AG10803 (cell line): ENCODE data around the gene KSR1.

Experiments used
- DNase-seq: peaks from one replicate; pipeline ENCODE4 v3.0.0; 2010; ENCODE audit warnings: low read depth
- H3K4me3 ChIP-seq: 2 replicates; pipeline ENCODE4 v1.5.1; 2011; ENCODE audit warnings: mild to moderate bottlenecking, low read length, control low read depth
- TF ChIP-seq, protein P1 (sequence below): conservative IDR thresholded peaks from 2 replicates; pipeline ENCODE4 v1.5.1; 2011; ENCODE audit warnings: mild to moderate bottlenecking, low read length, control low read depth, inconsistent platforms

The KSR1 gene

DNA sequence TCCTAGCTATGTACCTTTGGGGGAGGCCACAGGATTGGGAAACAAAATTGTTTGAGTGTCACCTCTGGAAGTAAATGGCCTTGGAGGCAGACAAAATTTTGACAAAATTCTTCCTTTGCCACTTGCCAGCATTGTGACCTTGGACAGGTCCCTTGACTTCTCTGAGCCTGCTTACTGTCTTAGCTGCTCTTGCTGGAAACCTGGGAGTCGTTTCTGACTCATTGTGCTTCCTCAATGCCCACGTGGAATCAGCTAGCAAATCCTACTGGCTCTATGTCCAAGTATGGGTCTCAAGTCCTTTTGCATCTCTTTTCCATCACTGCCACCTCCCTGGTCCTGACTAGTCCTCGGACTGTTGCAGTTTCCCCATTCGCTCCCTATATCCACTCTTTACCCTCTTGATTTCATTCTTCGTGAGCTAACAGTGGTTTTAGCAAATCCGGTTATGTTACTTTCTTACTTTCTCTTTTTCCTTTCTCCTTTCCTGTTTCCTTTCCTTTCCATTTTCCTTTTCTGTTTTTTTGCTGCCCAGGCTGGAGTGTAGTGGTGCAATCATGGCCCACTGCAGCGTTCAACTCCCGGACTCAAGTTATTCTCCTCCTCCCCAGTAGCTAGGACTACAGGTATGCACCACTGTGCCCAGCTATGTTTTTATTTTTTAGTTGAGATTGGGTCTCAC is 106.7 kb downstream of the KSR1 start:
- no peak overlapping the region for H3K4me3 ChIP-seq
- TF ChIP-seq, protein P1, sequence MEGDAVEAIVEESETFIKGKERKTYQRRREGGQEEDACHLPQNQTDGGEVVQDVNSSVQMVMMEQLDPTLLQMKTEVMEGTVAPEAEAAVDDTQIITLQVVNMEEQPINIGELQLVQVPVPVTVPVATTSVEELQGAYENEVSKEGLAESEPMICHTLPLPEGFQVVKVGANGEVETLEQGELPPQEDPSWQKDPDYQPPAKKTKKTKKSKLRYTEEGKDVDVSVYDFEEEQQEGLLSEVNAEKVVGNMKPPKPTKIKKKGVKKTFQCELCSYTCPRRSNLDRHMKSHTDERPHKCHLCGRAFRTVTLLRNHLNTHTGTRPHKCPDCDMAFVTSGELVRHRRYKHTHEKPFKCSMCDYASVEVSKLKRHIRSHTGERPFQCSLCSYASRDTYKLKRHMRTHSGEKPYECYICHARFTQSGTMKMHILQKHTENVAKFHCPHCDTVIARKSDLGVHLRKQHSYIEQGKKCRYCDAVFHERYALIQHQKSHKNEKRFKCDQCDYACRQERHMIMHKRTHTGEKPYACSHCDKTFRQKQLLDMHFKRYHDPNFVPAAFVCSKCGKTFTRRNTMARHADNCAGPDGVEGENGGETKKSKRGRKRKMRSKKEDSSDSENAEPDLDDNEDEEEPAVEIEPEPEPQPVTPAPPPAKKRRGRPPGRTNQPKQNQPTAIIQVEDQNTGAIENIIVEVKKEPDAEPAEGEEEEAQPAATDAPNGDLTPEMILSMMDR = no peak
- no peak for DNase-seq

- no peak for DNase-seq
- H3K4me3 ChIP-seq = no peak overlapping the region
- TF ChIP-seq, protein P1 = no peak
Observed at GRCh38 chr17:27563532-27563931, 107.3 kb downstream of the KSR1 start.

DNA sequence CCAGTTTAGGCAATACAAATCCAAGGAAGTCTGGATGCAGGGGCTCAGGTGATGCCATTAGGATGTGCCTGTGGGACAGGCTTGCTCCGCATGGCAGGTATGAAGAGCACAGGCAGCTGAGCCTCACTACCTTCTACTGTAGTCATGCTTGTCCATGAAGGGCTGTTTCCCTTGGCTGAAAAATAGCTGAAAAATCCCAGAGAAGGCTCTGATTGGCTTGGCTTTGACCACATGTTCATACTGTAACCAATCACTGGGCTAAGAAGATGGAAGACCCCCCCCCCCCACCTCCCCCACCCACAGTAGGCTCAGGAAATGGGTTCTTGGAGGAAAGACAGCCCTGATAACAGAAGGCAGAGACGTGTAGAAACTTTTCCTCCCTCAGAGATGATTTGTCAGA is 108.2 kb downstream of the KSR1 start:
- no peak for DNase-seq

GRCh38 chr17:27565874-27566670 is 109.8 kb downstream of the KSR1 start:
- TF ChIP-seq, protein P1 = no peak
- no peak overlapping the region for H3K4me3 ChIP-seq
- no peak for DNase-seq

More for the DNA sequence above, 108.2 kb downstream of the KSR1 start:
- TF ChIP-seq, protein P1 = no peak
- no peak overlapping the region for H3K4me3 ChIP-seq

DNA sequence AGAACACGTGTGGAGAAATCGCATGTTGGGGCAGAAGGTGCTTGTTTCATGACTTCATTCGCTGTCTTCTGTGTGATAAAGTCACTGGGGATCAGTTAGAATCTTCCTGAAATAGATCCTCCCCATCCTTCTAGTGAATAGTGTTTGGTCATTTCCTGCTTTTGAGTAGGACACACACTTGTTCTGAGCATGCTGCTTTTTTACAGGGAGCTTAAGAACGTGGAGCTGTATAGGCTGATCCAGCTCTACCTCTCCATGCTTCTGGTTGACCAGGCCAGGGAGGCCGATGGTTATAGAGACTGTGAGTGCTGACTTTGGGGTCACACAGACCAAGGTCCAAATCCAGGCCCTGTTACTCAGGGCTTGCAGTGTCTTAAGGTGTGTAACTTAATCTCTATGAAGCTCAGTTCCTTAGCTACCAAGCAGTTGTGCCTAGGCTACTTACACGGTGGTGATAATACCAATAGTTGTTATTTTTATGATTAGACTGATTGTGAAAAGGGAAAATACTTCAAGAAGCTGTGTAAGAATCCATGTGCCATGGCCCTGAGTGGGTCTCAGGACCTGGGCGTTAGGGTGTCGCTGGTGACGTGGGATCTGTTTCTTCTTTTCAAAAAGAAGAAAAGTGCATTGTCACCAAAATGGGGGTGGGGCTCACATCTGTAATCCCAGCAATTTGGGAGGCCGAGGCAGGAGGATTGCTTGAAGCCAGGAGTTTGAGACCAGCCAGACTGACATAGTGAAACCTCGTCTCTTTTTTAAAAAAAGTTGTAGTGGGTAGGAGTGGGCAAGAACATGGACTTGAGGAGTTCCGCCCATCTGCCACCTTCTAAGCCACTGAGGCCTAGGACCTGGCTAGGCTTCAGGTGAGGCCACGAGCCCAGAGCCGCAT is 110.7 kb downstream of the KSR1 start:
- TF ChIP-seq, protein P1 = no peak
- DNase-seq = no peak
- no peak overlapping the region for H3K4me3 ChIP-seq

- no peak overlapping the region for H3K4me3 ChIP-seq
- TF ChIP-seq, protein P1 = no peak
- no peak for DNase-seq
Observed at GRCh38 chr17:27567563-27567859, 111.3 kb downstream of the KSR1 start.
